Tibial nerve (tissue), 4 donors: ENCODE results near the gene PLSCR1. TPM values are rescaled to one million over a fixed set of nuclear protein-coding genes. Genes with fewer than 3 reads are reported as not detected.
A peak's percentile ranks its signal among the peaks of the same experiment; 100 is the strongest.

Experiments used
- DNase-seq, 2 donors: peaks; one replicate each; pipeline ENCODE4 v3.0.0-alpha.2; 2019; ENCODE audit warnings: low spot score in 2 of 2
- H3K27ac ChIP-seq, 4 donors: fragments of 200-600 bp; sonication (generic) in 3 of 4; one replicate each; pipeline ENCODE4 v1.5.1; 2017 to 2019; ENCODE audit warnings: mild to moderate bottlenecking in 1 of 4
- H3K27me3 ChIP-seq, 2 donors: fragments of 200-600 bp; sonication (generic) in 1 of 2; one replicate each; pipeline versions ENCODE4 v1.5.1 to v1.6.0; 2017 to 2019
- H3K36me3 ChIP-seq, 3 donors: fragments of 200-600 bp; sonication (generic); one replicate each; pipeline ENCODE4 v1.5.1; 2018 to 2019
- H3K4me1 ChIP-seq, 4 donors: fragments of 200-600 bp; sonication (generic) in 3 of 4; one replicate each; pipeline ENCODE4 v1.5.1; 2017 to 2019
- H3K4me3 ChIP-seq, 4 donors: fragments of 200-600 bp; sonication (generic) in 3 of 4; one replicate each; pipeline ENCODE4 v1.5.1; 2017 to 2019; ENCODE audit warnings: mild to moderate bottlenecking in 1 of 4, moderate library complexity in 1 of 4
- H3K9me3 ChIP-seq, 4 donors: fragments of 200-600 bp; sonication (generic) in 3 of 4; one replicate each; pipeline ENCODE4 v1.5.1; 2017 to 2019
- EP300 ChIP-seq, 2 donors: sonication (generic); formaldehyde crosslinking; IDR thresholded peaks; one replicate each; pipeline ENCODE4 v1.6.1; 2017; ENCODE audit warnings: antibody characterized with exemption in 2 of 2, mild to moderate bottlenecking in 1 of 2
- POLR2A ChIP-seq, 2 donors: fragments of 450-650 bp; IDR thresholded peaks; one replicate each; pipeline ENCODE4 v1.6.1; 2017; ENCODE audit warnings: antibody characterized with exemption in 2 of 2, mild to moderate bottlenecking in 2 of 2, moderate library complexity in 2 of 2
- WGBS, 2 donors: methylation state at CpG; one replicate each; pipeline ENCODE4 v1.1.5; 2018; 5-methylcytosine and 5-hydroxymethylcytosine counted together
- total RNA-seq, 4 donors: library from RNA; depleted of rRNA; stranded (reverse); fragments of >200 nt; gene quantifications; one replicate each; pipeline ENCODE4 v1.1.0, GENCODE V29; 2016
- TF ChIP-seq, protein P1 (sequence below), 5 experiments: fragments of 200-600 bp in 3 of 5; fragments of 450-650 bp in 2 of 5; sonication (generic) in 3 of 5; IDR thresholded peaks; one replicate each; pipeline ENCODE4 v1.5.1; 2016 to 2019; ENCODE audit warnings: antibody characterized with exemption in 5 of 5, mild to moderate bottlenecking in 3 of 5, moderate library complexity in 2 of 5

The PLSCR1 gene
- total RNA-seq, 4 donors from 2014 or later = 57.8 to 104 (median 68.7) TPM

DNA sequence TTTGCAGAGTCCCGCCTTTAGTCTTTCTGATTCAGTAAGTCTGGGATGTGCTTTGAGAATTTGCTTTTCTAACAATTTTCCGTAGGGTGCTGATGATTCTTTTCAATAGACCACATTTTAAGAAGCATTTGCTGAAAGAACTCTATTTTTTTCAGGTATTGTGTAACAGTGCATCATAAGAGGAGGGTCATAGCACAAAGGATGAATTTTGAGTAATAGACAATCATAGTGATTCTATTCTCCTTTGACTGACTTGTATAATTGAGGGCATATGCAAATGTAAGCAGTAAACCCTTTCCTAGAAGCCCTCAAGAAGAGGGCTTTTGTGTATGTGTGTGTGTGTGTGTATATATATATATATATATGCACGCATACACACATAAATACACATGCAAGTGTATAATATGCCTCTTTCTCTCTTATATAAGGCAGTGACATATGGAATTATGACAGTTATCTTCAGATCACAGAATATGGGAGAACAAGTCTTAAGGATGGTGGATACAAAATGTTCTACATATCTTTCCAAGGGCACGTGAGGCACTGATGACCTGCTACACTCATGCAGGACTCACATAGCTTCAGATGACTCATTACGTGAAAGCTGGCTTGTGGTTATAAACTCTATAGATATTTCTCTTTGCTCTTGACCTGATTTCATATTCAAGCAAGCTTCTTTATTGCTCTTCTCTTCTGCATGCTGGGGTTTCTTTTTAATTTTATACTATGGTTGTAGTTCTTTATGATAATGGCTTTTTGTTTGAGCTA is 6.5 kb upstream of the PLSCR1 start:
- Histone ChIP-seq H3K4me1 (peaks cover 0 to 7% (median 2%) of the 10 kb centered on the region in 4 donors), H3K9me3 (no peaks in the 10 kb centered on the region), H3K27ac (peak overlapping the region in 2 of 4 donors; percentile 15), H3K4me3 (peak overlapping the region in 1 of 4 donors; percentile 22), H3K27me3 (no peaks in the 10 kb centered on the region), H3K36me3 (no peaks in the 10 kb centered on the region)
- 42 to 51% methylated on average over 5 of the region's 5 CpGs for WGBS, 2 donors
- no peak for DNase-seq
- TF ChIP-seq, protein P1, sequence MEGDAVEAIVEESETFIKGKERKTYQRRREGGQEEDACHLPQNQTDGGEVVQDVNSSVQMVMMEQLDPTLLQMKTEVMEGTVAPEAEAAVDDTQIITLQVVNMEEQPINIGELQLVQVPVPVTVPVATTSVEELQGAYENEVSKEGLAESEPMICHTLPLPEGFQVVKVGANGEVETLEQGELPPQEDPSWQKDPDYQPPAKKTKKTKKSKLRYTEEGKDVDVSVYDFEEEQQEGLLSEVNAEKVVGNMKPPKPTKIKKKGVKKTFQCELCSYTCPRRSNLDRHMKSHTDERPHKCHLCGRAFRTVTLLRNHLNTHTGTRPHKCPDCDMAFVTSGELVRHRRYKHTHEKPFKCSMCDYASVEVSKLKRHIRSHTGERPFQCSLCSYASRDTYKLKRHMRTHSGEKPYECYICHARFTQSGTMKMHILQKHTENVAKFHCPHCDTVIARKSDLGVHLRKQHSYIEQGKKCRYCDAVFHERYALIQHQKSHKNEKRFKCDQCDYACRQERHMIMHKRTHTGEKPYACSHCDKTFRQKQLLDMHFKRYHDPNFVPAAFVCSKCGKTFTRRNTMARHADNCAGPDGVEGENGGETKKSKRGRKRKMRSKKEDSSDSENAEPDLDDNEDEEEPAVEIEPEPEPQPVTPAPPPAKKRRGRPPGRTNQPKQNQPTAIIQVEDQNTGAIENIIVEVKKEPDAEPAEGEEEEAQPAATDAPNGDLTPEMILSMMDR (IDR thresholded peaks at IDR 0.05) = no peak
- TF ChIP-seq EP300 (IDR thresholded peaks at IDR 0.05) = no peak
- TF ChIP-seq POLR2A (IDR thresholded peaks at IDR 0.05) = no peak

DNA sequence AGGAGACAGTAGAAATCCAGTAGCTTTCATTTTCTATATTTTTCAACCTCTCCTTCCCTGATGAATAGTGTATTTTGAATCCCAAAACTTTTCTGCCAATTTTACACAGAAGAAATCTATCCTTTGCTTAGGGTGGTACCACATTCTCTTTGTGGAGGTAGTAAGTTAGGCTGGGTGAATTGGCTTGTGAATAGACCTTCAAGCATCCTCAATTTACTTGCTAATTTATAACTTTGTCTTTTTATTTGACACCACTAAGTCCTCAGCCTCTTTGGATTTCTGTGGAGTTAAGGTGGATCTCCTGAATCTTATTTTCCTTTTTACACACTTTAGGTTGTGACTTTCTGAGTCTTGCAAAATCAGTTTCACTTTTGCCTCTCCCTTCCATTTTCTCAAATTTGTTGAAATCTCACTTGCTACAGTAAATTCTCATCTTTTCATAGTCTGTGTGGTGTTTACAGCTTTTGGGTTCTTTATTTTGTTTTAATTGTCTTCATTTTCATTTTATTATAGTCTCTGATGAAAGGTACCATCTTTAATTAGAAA is 5.7 kb upstream of the PLSCR1 start:
- peak overlapping the region in 2 of 4 donors; percentile 15 for H3K27ac ChIP-seq

DNA sequence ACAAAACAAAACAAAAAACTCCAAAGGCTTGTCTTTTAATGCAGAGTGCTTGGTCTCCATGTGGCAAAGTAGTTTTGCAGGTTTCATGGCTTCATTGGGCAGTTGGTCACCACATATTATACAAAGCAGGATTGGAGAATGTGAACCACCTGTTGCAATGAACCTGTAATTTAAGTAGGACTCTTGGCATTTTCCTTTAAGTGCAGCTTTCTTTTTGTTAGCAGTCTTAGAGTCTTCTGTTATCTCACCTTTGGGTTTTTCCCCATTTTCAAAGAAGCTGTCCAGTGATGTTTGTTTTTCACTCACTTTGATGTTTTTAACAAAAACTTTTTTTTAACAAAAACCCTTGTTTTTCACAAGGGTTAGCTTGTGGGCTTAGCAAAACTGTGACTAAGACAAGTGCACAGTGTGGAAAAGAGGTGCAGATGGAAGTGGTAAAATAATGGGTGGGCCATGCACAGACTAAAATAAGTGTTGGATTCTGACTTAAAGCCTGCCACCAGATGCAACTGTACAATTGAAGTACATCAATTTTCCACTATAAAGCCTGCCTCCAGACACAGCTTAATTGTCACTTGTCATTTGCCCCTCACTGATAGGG is 2.9 kb upstream of the PLSCR1 start:
- Histone ChIP-seq H3K9me3 (no peaks in the 10 kb centered on the region), H3K27ac (no peak overlapping the region), H3K36me3 (no peaks in the 10 kb centered on the region), H3K4me3 (no peak overlapping the region), H3K4me1 (peaks cover 0 to 26% (median 11%) of the 10 kb centered on the region in 4 donors), H3K27me3 (no peaks in the 10 kb centered on the region)
- TF ChIP-seq POLR2A (IDR thresholded peaks at IDR 0.05) = no peak
- TF ChIP-seq, protein P1 (IDR thresholded peaks at IDR 0.05) = no peak
- TF ChIP-seq EP300 (IDR thresholded peaks at IDR 0.05) = no peak
- no peak for DNase-seq

More for the DNA sequence above, 5.7 kb upstream of the PLSCR1 start:
- Histone ChIP-seq H3K36me3 (no peaks in the 10 kb centered on the region), H3K4me3 (peak overlapping the region in 2 of 4 donors; percentile 10 to 22), H3K9me3 (no peaks in the 10 kb centered on the region), H3K4me1 (peaks cover 0 to 12% (median 2%) of the 10 kb centered on the region in 4 donors), H3K27me3 (no peaks in the 10 kb centered on the region)
- TF ChIP-seq, protein P1 (IDR thresholded peaks at IDR 0.05) = no peak
- TF ChIP-seq POLR2A (IDR thresholded peaks at IDR 0.05) (no peak), EP300 (IDR thresholded peaks at IDR 0.05) (no peak)
- DNase-seq = no peak

DNA sequence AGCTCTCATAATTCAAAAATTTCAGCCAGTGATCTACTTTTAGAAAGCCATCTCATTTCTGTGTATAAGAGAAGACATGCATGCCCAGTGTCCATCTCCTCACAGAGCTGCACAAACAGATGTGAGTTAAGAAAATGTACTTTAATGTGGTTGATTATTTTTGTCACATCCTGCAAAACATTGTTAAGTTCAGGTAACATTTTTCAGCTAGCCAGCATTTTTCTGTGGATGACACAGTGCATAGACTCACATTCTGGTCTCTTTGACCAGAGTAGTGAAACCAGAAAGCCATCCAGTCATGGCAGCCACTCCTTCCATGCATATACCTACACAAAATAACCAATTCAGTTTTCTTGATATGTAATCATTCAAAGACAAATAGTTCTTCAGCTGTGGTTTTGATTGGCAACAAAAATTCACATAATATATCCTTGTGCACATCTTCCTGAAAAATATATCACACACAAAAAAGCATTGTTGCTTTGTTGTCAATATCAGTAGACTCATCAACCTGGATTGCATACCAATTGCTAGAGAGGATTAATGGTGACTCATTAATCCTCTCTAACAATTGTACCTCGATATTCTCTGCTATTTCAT is 2.1 kb upstream of the PLSCR1 start:
- no peak for DNase-seq
- Histone ChIP-seq H3K4me3 (no peak overlapping the region), H3K27ac (no peak overlapping the region), H3K27me3 (no peaks in the 10 kb centered on the region), H3K36me3 (no peaks in the 10 kb centered on the region), H3K4me1 (peaks cover 0 to 35% (median 16%) of the 10 kb centered on the region in 4 donors), H3K9me3 (no peaks in the 10 kb centered on the region)
- TF ChIP-seq POLR2A (IDR thresholded peaks at IDR 0.05) (no peak), EP300 (IDR thresholded peaks at IDR 0.05) (no peak)
- TF ChIP-seq, protein P1 (IDR thresholded peaks at IDR 0.05) = no peak
- 84 to 91% methylated on average over 1 of the region's 1 CpG for WGBS, 2 donors
